GM10847 (cell line): ENCODE data around the gene MSI2.

Source experiments
- POLR2A ChIP-seq: IDR thresholded peaks from 2 replicates; pipeline ENCODE4 v1.6.1; 2011; ENCODE audit not compliant: insufficient read length; ENCODE audit errors: extremely low read depth

MSI2 gene

DNA sequence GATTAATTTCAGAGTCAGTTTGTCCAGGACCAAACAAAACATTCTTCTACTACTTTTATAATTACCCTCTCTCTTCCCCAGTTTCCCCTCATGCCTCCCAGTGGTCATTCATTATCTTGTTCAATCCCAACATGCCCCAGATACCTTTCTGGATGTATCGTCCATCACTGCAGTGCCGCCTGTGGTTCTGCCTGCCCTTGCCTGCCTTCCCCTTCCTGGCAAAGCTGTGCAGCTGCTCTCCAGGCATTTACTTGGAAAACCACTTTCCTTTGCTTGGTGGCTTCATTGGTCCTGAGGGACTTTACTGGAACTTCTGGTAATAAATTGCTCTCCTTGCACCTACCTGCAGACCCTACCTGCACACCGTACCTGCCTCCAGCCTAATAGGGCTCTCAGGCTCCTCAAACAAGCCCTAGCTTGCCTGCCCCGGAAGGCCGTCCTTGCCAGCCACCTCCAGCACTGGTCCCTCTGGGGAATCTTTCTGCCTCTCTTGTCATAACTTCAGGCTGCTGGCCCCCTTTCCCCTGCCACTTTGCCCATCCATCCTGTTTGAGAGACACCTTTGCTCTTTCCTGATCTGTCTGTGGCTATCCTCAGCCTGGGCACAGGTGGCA, 19.5 kb upstream of the MSI2 start:
- no peak for TF ChIP-seq POLR2A

DNA sequence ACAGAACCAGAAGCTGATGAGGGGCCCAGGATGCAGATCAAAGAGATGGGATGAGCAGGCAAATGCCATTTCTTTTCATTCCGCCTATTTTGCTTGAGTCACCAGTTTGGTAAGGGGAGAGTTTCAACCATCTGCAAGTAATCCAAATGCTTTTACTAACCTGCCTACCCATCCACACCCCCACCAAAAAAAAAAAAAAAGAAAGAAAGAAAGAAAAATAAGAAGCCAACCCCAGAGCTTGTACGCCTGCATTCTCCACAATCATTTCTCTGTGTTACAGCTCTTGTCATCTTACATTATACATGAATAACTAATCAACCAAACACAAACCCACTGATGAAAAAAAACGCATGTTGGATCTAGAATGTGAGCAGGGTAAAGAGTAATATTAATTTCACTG, 15.7 kb upstream of the MSI2 start:
- TF ChIP-seq POLR2A = no peak

DNA sequence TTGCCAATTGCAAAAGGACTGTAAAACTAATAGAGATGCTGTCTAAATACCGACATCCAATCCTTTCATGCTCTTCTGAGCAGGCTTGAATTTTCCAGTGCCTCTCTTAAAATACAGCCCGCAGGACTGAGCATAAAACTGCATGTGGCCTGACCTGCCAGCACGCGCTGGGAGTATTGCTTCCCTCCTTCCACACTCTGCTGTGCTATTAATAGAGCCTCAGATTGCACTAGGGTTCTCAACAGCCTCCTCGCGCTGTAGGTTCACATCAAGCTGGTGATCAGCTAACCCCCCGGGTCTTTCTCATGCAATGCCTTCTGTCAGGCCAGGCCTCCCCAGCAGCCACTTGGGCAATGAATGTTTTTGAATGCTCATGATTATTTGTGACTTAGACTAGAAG, 14.2 kb upstream of the MSI2 start:
- no peak for TF ChIP-seq POLR2A

DNA sequence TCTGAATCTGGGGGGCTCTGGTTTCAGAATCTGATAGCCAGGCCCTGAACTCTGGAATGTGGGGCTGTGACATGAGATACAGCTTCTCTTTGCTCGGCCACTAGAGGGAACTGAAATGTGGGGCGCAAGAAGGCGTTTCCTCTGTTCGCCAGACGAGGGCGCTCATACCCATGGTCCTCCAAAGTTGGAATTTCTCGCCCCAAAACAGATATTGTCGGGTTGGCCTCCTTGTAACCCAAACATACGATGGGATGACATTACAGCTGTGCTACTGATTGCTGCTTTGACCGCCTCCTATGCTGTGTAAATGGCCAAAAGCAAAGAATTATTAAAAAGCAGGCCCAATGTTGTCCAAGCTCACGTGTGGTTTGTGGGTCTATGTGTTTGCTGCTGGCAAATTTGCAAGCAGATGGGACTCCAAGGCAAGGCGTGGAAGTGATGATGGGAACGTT, 13.1 kb upstream of the MSI2 start:
- no peak for TF ChIP-seq POLR2A

DNA sequence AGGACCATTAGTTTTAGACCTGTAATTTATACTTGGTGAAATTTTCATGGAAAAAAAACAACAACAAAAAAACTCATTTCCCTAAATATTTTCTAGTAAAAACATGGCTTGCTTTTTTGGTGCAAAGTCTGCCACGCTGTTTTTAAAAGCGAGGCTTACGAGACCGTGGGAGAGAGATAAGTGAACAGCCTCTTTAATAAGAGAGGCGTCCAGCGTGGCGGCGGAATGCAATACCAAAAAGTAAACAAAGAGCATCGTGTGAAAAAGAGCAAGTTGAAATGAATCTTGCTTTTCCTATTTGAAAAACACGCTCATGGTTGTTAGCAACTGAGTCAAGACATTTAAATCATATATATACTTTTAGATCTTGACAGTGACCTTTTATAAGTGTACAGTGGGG, 10.5 kb upstream of the MSI2 start:
- no peak for TF ChIP-seq POLR2A

DNA sequence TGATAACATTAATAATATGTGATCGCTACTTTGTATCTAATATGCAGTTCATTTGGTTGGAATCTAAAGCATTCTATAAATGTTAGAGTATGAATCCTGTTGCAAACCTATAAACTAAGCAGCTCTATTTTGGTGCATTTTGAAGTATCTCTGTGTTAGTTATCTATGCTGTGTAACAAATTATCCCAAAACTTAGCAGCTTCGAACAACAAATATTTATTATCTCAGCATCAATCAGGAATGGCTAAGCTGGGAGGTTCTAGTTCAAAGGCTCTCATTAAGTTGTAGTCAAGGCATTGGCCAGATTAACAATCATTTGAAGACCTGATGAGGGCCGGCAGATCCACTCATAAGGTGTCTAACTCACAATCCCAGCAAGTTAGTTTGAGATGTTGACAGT, 10.1 kb upstream of the MSI2 start:
- no peak for TF ChIP-seq POLR2A

DNA sequence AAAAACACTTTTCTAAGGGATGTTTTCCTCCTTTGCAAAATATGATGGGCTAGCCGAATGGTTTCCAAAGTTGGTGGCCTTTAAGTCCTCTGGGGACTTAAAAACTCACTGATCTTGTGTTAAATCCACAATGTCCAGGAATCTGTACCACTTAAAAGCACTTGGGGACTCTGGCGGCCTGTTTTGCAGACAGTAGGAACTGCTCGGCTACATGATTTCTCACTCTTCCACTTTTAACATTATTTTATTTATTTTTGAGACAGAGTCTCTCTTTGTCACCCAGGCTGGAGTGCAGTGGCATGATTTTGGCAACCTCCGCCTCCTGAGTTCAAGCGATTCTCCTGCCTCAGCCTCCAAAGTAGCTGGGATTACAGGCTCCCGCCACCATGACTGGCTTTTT, 9.1 kb upstream of the MSI2 start:
- no peak for TF ChIP-seq POLR2A

DNA sequence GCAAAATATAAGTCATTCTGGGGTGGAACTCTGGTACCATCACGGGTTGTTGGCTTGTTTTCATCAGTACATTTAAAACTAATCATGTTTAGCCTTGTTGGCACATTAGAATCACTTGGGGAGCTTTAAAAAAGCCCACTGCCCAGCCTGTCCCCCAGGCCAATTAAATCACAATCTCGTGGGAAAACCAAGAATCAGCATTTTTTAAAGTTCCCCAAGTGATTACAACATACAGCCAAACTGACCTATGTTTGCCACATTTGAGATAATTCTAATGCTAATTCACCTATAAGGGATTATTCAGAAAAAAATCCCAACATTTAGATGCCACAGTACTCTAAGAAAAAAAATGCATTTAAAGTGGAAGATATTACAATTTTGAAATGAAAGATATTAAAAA, 8.4 kb upstream of the MSI2 start:
- TF ChIP-seq POLR2A = no peak

DNA sequence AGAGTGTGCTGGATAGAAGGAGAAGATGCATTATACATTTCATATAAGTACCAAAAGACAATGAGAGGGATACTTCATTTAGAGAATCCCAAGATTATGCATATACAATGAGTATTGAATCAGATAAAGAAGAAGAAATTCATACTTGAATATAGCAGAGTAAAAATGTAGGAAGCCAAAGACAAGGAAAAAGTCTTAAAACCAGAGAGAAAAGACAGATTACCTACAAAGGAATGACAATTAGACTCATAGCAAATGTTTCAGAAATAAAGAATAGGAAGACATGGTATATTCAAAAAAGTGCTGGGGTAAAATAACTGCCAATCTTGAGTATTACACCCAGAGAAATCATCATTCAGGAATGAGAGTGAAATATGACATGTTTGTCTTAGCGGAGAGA, 6.8 kb upstream of the MSI2 start:
- no peak for TF ChIP-seq POLR2A

DNA sequence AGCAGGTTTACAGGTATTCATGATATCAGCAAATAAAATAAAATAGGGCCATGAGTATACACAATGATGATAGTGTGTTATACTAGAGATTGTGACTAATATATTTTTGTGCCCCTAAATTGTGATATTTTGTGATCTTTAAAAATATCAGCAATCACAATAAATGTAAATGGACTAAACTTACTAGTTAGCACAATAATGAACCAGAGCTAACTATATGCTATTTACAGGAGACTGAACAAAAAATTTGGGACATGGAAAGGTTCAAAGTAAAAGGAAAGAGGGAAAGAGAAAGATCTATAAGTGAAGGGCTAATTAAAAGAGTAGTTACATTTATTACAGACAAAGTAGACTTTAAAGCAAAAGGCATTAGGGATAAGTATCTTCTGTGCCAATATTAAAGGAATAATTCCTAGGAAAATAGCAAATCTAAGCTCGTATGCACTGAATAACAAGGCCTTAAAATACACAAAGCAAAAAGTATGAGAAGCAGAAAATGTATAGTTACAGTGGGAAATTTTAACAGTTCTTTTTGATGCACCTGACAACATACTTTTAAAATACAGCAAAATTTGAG, 5.0 kb upstream of the MSI2 start:
- no peak for TF ChIP-seq POLR2A

DNA sequence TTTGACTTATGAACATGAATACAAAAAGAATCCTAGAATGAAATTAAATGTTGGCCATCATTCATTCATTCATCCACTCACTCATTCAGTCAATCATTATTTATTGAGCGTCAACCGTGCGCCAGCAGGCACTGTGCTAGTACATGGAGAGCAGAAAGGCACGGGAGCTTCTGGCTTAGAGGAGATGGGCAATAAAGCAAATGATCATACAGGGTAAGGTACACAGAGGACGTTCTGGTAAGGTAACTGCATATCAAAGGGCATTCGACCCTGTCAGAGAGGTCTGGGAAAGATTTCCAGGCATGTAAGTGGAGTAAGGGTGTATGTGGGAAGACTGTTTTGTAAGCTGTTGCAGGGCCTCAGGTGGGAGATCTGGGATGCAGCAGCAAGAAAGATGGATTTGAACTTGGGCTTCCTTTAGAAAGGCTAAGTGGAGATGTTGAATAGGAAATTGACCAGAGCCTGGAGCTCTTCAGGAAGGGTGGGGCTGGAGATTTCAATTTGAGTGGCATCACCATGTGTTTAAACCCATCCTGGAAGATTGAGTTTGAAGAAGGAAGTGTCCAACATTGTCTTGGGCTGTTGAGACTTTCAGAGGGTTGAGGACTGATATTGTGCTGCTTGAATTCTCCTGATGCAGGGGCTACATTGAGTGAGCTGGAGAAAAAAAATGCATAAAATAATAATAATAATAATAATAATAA, 2.8 kb upstream of the MSI2 start:
- TF ChIP-seq POLR2A = no peak

DNA sequence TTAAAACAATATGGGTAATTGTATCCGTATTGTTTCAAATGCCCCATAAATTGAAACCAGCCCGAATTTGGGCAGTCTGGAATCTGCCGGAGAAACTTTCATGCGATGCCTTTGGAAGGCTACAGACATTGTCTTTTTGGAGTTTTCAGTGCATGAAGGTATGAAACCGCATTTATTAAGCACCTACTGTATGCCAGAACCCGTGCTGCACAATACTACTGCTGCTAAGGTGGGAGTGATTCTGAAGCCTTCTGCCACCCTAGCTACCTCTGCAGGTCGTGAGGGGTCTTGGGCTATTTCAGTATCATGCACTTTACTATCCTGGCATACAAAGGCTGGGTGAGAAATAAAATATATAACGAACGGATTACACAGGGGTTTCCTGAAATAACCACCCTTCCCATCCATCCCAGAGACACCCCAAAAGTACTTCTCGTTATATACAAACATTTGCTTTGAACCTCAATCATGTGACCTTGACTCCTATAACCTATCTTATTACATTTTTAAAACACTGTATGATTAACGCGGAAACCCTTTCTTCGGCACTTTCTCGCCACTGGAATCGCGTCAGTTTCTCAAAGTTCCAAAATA, 1.0 kb upstream of the MSI2 start:
- no peak for TF ChIP-seq POLR2A

DNA sequence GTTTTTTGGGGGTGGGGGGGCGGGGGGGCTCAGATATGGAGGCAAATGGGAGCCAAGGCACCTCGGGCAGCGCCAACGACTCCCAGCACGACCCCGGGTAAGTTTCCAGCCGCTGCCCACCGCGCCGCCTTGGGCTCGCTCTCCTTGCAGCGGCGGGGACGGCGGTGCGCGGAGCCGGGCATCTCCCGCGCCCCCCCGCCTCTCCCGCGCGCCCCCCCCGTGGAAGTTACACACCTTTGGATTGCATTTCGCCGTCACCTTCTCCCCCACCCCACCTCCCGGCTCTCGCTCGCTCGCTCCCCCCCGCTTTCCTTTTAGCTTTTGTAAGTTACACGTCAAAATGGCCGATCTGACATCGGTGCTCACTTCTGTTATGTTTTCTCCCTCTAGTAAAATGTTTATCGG, 387 bp downstream of the MSI2 start:
- no peak for TF ChIP-seq POLR2A

DNA sequence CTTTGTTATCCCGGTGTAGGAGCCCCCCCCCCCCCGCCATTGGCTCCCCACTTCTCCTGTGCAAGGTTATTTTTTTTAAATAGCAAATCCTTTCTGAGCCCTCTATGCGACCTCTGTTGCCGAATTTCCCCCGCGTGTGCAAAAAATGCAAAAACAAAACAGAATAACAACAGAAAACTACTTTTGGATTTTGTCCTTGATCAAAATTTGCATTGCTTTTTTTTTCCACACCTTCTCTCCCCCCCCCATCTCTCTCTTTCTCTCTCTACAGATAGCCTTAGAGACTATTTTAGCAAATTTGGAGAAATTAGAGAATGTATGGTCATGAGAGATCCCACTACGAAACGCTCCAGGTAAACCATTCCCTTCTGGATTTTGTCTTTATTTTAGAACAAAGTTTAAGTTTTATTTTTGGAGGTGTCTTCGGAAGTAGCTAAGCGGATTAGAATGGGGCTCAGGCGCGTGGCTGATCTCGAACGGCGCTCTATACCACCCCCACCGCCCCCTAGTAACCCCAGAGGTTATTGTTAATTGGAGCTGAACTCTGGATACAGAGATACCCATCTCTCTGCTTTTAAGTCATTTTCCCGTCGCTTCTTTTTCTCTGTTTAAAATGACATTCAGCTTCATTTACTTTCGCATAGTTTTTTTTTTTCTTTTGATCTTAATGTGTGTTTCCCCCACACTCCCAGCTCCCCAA, 1.0 kb downstream of the MSI2 start:
- no peak for TF ChIP-seq POLR2A
